GM18907 (cell line): ENCODE results near the gene NANP.
A peak's percentile ranks its signal among the peaks of the same experiment; 100 is the strongest.
"Not testable (repeated sequence)": the region's sequence is repeated elsewhere in the genome, so short reads cannot be mapped to it uniquely, and the experiment has no call there.

Experiments
- ATAC-seq: cut with Tn5 transposase; IDR thresholded peaks from one replicate; pipeline ENCODE4 v1.9.1; 2021; ENCODE audit warnings: mild to moderate bottlenecking, moderate library complexity; ENCODE audit not compliant: unreplicated experiment

The NANP gene, protein sequence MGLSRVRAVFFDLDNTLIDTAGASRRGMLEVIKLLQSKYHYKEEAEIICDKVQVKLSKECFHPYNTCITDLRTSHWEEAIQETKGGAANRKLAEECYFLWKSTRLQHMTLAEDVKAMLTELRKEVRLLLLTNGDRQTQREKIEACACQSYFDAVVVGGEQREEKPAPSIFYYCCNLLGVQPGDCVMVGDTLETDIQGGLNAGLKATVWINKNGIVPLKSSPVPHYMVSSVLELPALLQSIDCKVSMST

DNA sequence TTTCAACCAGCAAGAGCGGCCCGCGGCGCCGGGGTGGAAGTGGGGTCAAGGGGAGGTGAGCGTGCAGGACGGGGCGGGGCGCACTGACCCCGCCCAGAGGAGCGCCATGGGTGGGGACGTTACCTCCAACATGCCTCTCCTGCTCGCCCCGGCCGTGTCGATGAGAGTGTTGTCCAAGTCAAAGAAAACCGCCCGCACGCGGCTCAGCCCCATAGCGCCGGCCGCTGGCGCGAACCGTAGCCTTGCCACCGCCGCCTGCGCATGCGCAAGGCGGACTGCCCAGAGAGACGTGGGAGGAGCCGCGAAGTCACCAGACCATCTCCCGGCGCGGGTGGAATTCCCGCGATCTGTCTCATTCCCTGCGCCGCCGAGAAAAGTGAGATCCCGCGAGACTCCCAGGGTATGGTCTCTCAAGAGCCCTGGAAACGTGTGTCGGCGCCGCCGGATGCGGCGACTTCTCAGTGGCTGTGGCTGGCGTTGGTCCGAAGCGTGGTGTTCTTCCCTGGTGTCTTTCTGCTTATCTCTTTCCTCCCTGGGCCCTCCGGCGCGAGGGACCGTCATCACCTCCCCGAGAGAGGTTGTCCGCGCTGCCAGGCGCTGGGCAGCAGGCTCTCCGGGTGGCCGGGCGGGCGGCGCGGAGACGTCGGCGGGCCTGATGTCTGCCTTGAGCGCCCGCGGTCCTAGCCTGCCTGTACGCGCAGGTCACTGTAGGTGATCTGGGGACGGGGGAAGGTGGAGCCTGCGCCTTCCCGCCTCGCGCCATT lies at the start of gene NANP:
Gene NANP (minus strand): TSS at position 279 of the 764 bp plus-strand sequence. CDS start 66 bp downstream, at position 213.
- ATAC-seq: peak; percentile 87

GRCh38 chr20:25672659-25673235 lies 48.9 kb upstream of the NANP start:
- ATAC-seq: no peak

- ATAC-seq: no peak
Measured at GRCh38 chr20:25669826-25670422, 46.1 kb upstream of the NANP start.

DNA sequence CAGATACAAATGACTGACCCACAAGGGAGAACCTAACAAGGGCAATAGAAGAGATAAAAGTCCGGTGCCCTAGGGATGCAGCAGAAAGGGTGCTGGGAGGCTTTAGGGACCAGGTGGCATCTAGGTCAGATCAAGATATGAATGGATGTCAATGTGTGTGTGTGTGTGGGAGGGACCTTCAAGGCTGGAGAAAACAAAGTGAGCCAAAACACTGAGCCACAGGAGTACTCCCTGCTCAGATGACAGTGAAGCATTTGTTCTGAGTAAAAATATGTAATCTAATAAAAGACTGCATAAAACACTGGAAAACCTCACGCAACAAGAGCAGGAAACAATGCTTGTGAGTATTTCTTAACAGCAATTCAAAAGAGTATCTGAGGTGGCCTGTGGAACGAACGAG lies 44.6 kb upstream of the NANP start:
- ATAC-seq: no peak

GRCh38 chr20:25659999-25660398 lies 36.2 kb upstream of the NANP start:
- ATAC-seq: no peak

DNA sequence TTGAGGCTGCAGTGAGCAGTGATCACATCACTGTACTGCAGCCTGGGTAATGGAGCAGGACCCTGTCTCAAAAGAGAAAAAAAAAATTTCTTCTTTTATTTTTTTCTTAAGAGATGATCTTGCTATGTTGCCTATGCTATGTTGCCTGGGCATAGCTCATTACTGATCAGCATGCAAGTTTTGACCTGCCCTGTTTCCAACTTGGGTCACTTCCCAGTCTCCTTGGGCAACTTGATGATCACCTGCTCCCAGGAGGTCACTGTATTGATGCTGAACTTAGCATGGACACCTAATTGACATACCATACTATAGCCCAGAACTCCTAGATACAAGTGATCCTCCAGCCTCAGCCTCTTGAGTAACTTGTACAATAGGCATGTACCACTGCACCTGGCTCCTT lies 30.7 kb upstream of the NANP start:
- no peak for ATAC-seq

GRCh38 chr20:25652866-25653265 lies 29.1 kb upstream of the NANP start:
- ATAC-seq: not testable (repeated sequence)

DNA sequence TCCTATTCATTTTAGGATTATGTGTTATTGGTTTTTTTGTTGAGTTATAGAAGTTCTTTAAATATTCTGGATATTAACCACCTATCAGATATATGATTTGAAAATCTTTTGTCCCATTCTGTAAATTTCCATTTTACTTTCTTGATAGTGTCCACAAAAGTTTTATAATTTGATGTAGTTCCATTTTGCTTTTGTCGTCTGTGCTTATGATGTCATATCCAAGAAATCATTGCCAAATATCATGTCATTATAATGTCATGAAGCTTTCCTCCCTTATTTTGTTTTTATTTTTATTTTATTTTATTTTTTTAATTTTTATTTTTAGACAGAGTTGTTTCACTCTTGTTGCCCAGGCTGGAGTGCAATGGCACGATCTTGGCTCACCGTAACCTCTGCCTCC lies 21.0 kb upstream of the NANP start:
- no peak for ATAC-seq

DNA sequence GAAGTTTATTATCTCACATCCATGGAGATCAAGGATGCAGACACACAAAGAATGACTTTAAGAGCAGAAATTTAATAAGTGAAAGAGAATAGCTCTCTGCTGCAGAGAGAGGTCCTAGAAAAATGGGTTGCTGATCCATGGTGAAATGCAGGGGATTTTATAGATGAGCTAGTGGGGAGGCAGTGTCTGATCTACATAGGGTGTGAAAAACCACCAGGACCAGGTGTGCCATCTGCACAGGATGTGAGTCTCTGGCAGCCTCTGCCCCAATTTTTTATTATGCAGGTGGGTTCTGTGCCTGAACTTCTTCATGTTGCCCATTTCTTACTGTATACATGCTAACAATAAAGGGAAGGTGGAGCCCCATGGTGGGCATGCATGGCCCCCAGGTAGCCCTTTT lies 19.9 kb upstream of the NANP start:
- ATAC-seq: no peak

GRCh38 chr20:25637247-25637646 lies 13.4 kb upstream of the NANP start:
- no peak for ATAC-seq

DNA sequence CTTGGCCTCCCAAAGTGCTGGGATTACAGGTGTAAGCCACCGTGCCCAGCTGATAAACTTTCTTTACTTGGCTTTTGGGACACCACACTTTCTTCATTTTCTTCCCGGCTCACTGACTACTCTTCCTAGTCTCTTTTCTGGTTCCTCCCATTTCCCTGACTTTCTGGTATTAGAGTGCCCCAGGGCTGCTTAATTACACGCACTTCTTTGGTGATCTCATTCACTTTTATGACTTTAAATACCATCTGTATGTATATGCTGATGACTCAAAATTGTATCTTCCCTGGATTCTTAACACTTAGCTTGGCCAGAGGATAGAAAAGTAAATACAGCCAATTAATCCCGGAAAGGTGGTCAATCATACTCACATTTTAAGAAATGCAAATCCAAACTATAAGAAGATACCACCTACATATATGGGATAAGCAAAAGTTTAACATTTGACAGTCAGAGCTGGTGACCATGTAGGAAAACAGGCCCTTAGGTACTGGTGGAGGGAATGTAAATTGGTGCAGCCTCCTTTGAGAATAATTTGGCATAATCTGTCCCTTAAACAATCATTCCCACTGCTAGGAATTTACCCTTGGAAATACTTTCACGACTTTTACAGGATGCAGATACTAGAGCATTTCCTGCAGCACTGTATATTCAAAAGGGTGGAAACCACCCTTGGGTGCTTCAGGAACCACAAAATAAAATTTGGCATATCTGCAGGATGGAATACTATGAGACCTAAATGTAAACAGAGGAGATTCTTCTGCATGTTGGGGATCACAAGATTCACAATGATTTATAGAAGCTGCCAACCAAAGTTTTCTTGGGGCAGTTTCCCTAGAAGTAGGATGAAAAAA lies 9.4 kb upstream of the NANP start:
- no peak for ATAC-seq

DNA sequence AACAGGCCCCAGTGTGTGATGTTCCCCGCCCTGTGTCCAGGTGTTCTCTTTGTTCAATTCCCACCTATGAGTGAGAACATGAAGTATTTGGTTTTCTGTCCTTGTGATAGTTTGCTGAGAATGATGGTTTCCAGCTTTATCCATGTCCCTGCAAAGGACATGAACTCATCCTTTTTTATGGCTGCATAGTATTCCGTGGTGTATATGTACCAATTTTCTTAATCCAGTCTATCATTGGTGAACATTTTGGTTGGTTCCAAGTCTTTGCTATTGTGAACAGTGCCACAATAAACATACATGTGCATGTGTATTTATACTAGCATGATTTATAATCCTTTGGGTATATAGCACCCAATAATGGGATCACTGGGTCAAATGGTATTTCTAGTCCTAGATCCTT lies 6.8 kb upstream of the NANP start:
- ATAC-seq: not testable (repeated sequence)

- ATAC-seq: no peak
Measured at GRCh38 chr20:25629816-25630499, 6.1 kb upstream of the NANP start.

DNA sequence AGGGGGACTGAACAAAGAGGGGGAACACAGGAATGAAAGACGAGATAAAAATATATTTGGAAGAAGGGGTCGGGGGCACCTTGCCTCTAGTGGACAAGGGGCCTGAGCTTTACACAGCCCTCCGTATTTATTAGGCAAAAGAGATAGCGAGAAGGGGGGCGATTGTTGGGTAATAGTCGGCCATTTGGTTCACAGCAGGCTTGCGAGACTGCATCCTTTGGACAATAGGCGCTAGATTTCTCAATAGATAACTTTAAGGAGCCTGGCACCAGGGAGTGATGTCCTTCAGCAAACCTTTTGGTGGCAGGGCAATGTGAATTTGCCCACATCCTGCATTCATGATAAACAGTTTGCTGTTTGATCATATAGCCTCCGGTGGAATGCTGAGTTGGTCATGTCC lies 3.0 kb upstream of the NANP start:
- ATAC-seq: no peak

GRCh38 chr20:25624500-25624939 lies 706 bp upstream of the NANP start:
- ATAC-seq: no peak

GRCh38 chr20:25623225-25623735 lies 534 bp downstream of the NANP start:
- peak; percentile 23 for ATAC-seq

GRCh38 chr20:25622450-25623224 lies 1.2 kb downstream of the NANP start:
- no peak for ATAC-seq

DNA sequence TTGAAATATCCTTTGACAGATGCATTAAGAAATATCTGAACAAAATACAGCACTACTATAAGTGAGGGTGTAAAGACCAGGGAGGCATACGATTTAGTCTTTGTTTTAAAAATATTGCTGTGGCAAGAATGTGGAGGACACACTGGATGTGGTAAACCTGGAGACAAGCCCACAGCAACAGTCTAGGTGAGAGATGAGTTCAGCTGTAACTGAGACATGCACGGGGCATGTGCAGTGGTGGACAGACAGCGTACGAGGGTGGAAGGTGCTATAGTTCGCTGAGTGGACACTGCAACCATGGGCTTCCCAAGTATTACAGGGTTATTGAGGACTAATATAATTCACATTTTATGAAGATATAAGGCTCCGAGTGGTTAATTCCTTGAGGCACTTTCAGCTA lies 1.8 kb downstream of the NANP start:
- ATAC-seq: no peak

DNA sequence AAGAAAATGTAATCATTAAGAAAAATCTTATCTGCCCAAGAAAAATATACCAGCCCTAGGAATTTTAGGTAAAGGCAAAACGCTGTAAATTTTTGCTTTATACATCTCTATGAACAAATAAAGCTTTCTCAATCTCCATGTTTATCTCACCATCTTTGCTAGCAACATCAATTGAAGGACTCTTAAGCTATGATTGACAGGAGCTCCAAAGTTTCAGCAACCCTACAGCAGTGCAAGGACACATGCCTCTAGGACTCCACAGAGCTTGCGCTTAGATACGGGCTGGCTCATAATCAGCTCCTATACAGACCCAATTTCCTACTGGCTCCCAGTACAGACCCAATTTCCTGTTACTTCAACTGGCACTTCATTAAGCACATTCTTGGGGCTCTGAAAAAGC lies 4.3 kb downstream of the NANP start:
- ATAC-seq: no peak
